Neural cell (in vitro differentiated cells): ENCODE data around the gene ZNF467.

ENCODE experiments used
- EZH2 ChIP-seq: fragments of 200-600, 300-800 bp; shearing (Covaris generic), sonication (generic); IDR thresholded peaks from 2 replicates; pipeline ENCODE4 v1.6.1; 2014; ENCODE audit warnings: antibody characterized with exemption, low read length, borderline replicate concordance, mild to moderate bottlenecking; ENCODE audit not compliant: insufficient read depth, poor library complexity, severe bottlenecking
- POLR2AphosphoS5 ChIP-seq: IDR thresholded peaks from 2 replicates; pipeline ENCODE4 v1.6.1; 2012
- TF ChIP-seq, protein P1 (sequence below): fragments of 450-650 bp; IDR thresholded peaks from 2 replicates; pipeline ENCODE4 v1.5.1; 2014; ENCODE audit warnings: antibody characterized with exemption, mild to moderate bottlenecking, moderate library complexity; ENCODE audit not compliant: poor library complexity, severe bottlenecking

DNA sequence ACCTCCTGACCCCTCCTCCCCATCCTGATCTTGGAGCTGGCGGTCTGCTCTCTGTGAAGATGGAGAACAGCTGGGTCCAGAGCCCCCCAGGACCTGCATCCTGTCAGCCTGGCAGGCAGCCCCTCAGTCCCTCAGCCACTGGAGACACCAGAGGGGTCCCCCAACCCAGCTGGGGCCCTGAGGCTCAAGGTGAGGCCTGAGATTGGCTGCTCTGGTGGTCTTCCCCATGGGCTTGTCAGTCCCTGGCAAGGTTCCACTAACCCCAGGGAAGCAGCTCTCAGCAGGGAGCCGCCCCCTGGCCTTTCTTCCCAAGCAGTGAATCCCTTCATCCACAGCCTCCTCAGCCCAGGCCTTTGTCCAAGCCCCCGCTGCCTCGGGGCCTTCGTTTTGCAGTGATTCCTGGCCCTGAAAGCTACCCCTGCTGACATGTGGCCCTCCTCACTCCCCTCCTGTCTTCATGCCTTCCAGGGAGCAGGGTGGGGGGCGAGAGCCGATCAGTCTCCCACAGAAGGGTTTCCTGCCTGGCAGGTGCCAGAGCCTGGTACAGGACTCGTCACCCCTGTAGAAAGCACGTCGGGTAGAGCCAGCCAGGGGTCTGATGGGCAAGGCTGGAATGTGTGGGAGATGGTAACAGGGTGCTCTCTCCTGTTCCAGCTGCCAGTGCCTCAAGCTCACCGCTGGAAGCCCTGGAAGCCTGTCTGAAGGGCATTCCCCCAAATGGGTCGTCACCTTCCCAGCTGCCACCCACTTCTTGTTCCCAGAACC is 48.5 kb downstream of the ZNF467 start:
- TF ChIP-seq, protein P1, sequence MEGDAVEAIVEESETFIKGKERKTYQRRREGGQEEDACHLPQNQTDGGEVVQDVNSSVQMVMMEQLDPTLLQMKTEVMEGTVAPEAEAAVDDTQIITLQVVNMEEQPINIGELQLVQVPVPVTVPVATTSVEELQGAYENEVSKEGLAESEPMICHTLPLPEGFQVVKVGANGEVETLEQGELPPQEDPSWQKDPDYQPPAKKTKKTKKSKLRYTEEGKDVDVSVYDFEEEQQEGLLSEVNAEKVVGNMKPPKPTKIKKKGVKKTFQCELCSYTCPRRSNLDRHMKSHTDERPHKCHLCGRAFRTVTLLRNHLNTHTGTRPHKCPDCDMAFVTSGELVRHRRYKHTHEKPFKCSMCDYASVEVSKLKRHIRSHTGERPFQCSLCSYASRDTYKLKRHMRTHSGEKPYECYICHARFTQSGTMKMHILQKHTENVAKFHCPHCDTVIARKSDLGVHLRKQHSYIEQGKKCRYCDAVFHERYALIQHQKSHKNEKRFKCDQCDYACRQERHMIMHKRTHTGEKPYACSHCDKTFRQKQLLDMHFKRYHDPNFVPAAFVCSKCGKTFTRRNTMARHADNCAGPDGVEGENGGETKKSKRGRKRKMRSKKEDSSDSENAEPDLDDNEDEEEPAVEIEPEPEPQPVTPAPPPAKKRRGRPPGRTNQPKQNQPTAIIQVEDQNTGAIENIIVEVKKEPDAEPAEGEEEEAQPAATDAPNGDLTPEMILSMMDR: no peak
- TF ChIP-seq EZH2 (no peak), POLR2AphosphoS5 (no peak)
